T-helper 2 cell treated with Interferon-gamma antibody and Interleukin-4, amounts not matched to agents 5 μg/mL and 100 μg/mL, for 36 hours (primary cell): ENCODE results near the gene PLSCR4.
"Not testable (repeated sequence)": the region's sequence is repeated elsewhere in the genome, so short reads cannot be mapped to it uniquely, and the experiment has no call there.

Experiments
- DNase-seq: peaks from one replicate; pipeline ENCODE4 v3.0.0; 2021; ENCODE audit warnings: low spot score
- H3K27ac Mint-ChIP-seq: one replicate; pipeline ENCODE4 v1.8.0; 2021; ENCODE audit warnings: mild to moderate bottlenecking, mixed read lengths
- H3K27me3 Mint-ChIP-seq: one replicate; pipeline ENCODE4 v1.8.0; 2021; ENCODE audit warnings: low read depth, mixed read lengths
- H3K36me3 Mint-ChIP-seq: one replicate; pipeline ENCODE4 v1.8.0; 2021; ENCODE audit warnings: low read depth, mixed read lengths
- H3K4me1 Mint-ChIP-seq: one replicate; pipeline ENCODE4 v1.8.0; 2021; ENCODE audit warnings: low read depth, mixed read lengths
- H3K4me3 Mint-ChIP-seq: one replicate; pipeline ENCODE4 v1.8.0; 2022; ENCODE audit warnings: mild to moderate bottlenecking, moderate library complexity, mixed read lengths
- H3K9me3 Mint-ChIP-seq: one replicate; pipeline ENCODE4 v1.8.0; 2021; ENCODE audit warnings: mixed read lengths

PLSCR4 gene, protein sequence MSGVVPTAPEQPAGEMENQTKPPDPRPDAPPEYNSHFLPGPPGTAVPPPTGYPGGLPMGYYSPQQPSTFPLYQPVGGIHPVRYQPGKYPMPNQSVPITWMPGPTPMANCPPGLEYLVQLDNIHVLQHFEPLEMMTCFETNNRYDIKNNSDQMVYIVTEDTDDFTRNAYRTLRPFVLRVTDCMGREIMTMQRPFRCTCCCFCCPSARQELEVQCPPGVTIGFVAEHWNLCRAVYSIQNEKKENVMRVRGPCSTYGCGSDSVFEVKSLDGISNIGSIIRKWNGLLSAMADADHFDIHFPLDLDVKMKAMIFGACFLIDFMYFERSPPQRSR

GRCh38 chr3:146250449-146251382, at the start of gene PLSCR4:
Gene PLSCR4 (minus strand): TSS chr3:146251105. CDS start chr3:146222071, 29,034 bp downstream.
- H3K27ac Mint-ChIP-seq: no peak within 1 kb of the TSS
- H3K27me3 Mint-ChIP-seq: peaks cover 31% of the 10 kb centered on the region
- DNase-seq: no peak
- H3K4me3 Mint-ChIP-seq: peak within 1 kb of the TSS; percentile 69
- no peaks in the 10 kb centered on the region for H3K4me1 Mint-ChIP-seq
- H3K36me3 Mint-ChIP-seq: no peaks in the 10 kb centered on the region
- H3K9me3 Mint-ChIP-seq: no peaks in the 10 kb centered on the region

GRCh38 chr3:146293401-146293800, 42.5 kb upstream of the PLSCR4 start:
- not testable (repeated sequence) for H3K27me3 Mint-ChIP-seq, H3K4me1 Mint-ChIP-seq, H3K27ac Mint-ChIP-seq, H3K9me3 Mint-ChIP-seq, H3K36me3 Mint-ChIP-seq, DNase-seq, H3K4me3 Mint-ChIP-seq

GRCh38 chr3:146283781-146284445, 33.0 kb upstream of the PLSCR4 start:
- Mint-ChIP-seq H3K4me1 (no peaks in the 10 kb centered on the region), H3K27me3 (no peaks in the 10 kb centered on the region), H3K4me3 (no peak overlapping the region), H3K9me3 (no peaks in the 10 kb centered on the region), H3K27ac (no peak overlapping the region), H3K36me3 (no peaks in the 10 kb centered on the region)
- no peak for DNase-seq

DNA sequence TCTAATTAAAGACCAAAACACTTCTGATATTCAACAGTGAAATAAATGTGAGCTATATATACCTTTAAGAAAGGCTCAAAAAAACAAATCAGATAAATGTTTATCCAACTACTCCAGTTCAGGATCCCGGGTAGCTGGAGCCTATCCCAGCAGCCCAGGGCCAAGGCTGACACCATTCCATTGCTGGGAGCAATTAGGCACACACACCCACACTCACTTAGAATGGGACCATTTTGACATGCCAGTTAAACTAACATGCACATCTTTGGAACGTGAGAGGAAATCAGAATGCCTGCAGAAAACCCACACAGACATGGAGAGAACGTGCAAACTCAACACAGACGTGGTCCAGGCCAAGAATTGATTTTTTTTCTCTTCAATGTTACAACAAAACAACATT, 30.0 kb upstream of the PLSCR4 start:
- no peaks in the 10 kb centered on the region for H3K9me3 Mint-ChIP-seq
- no peaks in the 10 kb centered on the region for H3K36me3 Mint-ChIP-seq
- no peak overlapping the region for H3K4me3 Mint-ChIP-seq
- no peaks in the 10 kb centered on the region for H3K4me1 Mint-ChIP-seq
- H3K27ac Mint-ChIP-seq: no peak overlapping the region
- no peak for DNase-seq
- H3K27me3 Mint-ChIP-seq: no peaks in the 10 kb centered on the region

GRCh38 chr3:146279951-146280350, 29.0 kb upstream of the PLSCR4 start:
- no peaks in the 10 kb centered on the region for H3K4me1 Mint-ChIP-seq
- no peaks in the 10 kb centered on the region for H3K9me3 Mint-ChIP-seq
- no peaks in the 10 kb centered on the region for H3K36me3 Mint-ChIP-seq
- H3K4me3 Mint-ChIP-seq: no peak overlapping the region
- H3K27me3 Mint-ChIP-seq: no peaks in the 10 kb centered on the region
- no peak overlapping the region for H3K27ac Mint-ChIP-seq
- no peak for DNase-seq

DNA sequence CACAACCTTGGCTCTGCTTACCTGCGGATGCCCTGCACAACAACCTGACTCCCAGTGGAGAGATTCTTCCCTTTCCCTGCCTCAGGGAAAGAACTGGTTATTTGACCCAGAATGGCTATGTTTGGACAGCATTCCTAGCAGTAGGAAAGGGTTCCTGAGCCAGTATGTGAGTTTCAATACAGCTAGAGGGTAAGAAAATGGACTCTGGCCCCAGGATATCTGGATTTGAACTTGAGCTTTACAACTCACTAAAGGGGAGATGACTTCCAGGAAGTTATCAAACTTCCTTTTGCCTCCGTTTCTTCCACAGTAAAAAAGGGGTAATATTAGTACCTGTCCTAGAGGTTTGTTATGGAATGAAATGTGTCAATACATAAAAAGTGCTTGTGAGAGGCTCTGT, 28.1 kb upstream of the PLSCR4 start:
- H3K27me3 Mint-ChIP-seq: no peaks in the 10 kb centered on the region
- no peaks in the 10 kb centered on the region for H3K4me1 Mint-ChIP-seq
- H3K9me3 Mint-ChIP-seq: no peaks in the 10 kb centered on the region
- no peaks in the 10 kb centered on the region for H3K36me3 Mint-ChIP-seq
- DNase-seq: no peak
- H3K4me3 Mint-ChIP-seq: no peak overlapping the region
- H3K27ac Mint-ChIP-seq: no peak overlapping the region

DNA sequence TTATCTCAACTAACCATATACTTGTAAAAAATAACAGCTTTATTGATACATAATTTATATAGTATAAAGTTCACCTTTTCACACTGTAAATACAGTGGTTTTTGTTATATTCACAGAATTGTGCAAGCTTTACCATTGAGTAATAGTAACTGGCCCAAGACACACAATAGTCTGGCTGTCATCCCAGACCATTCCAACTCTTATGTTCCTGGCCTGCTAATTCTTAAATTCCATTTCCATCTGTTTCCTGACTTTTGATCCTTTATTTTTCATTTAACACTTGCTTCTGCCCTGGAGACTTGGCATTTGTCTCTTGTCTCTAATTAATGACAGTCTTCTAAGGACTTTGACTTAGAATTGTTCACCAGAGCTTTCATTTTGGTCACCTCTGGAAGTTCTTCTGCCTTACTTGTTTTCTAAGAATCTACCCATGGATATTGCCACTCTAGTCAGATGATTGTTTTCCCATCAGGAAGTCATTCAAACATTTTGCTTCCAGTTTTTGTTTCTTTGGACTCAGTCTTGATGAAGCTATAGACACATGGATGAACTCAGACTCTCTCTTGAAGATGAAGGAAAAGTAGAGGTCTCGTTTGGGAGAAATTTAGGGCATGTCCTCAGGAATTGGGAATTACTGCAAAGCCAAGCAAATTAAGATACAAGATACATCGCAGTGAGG, 27.2 kb upstream of the PLSCR4 start:
- Mint-ChIP-seq H3K27ac (no peak overlapping the region), H3K36me3 (no peaks in the 10 kb centered on the region), H3K9me3 (no peaks in the 10 kb centered on the region), H3K4me1 (no peaks in the 10 kb centered on the region), H3K4me3 (no peak overlapping the region), H3K27me3 (no peaks in the 10 kb centered on the region)
- no peak for DNase-seq

GRCh38 chr3:146275476-146275875, 24.6 kb upstream of the PLSCR4 start:
- Mint-ChIP-seq H3K27me3 (no peaks in the 10 kb centered on the region), H3K36me3 (no peaks in the 10 kb centered on the region), H3K27ac (no peak overlapping the region), H3K4me1 (no peaks in the 10 kb centered on the region), H3K4me3 (no peak overlapping the region), H3K9me3 (no peaks in the 10 kb centered on the region)
- DNase-seq: no peak

GRCh38 chr3:146274833-146275232, 23.9 kb upstream of the PLSCR4 start:
- Mint-ChIP-seq H3K36me3 (no peaks in the 10 kb centered on the region), H3K4me3 (no peak overlapping the region), H3K27ac (no peak overlapping the region), H3K9me3 (no peaks in the 10 kb centered on the region), H3K4me1 (no peaks in the 10 kb centered on the region), H3K27me3 (no peaks in the 10 kb centered on the region)
- DNase-seq: no peak

DNA sequence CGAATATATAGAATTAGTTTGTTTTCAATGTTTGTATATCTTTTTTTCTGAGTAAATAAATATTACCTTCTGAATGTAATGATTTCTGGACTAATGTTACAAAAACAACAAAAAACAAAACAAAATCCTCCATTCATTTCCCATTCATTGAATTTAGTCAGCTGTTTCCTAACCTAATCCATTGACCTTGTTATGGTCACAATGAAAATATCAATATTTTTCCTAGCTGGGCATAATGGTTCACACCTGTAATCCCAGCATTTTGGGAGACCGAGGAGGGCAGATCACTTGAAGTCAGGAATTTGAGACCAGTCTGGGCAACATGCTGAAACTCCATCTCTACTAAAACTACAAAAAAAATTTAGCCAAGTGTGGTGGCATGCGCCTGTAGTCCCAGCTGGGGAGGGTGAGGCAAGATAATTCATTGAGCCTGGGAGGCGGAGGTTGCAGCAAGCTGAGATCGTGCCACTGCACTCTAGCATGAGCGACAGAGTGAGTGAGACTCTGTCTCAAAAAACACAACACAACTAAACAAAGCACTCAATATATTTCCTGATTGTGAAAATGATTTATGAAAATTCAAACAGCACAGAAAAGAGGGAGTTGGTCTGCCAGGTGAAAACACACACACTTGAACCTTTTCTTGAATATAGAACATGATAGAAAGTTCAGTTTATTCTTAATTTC, 23.0 kb upstream of the PLSCR4 start:
- no peak for DNase-seq
- no peaks in the 10 kb centered on the region for H3K36me3 Mint-ChIP-seq
- H3K4me3 Mint-ChIP-seq: no peak overlapping the region
- no peak overlapping the region for H3K27ac Mint-ChIP-seq
- no peaks in the 10 kb centered on the region for H3K4me1 Mint-ChIP-seq
- no peaks in the 10 kb centered on the region for H3K9me3 Mint-ChIP-seq
- no peaks in the 10 kb centered on the region for H3K27me3 Mint-ChIP-seq

DNA sequence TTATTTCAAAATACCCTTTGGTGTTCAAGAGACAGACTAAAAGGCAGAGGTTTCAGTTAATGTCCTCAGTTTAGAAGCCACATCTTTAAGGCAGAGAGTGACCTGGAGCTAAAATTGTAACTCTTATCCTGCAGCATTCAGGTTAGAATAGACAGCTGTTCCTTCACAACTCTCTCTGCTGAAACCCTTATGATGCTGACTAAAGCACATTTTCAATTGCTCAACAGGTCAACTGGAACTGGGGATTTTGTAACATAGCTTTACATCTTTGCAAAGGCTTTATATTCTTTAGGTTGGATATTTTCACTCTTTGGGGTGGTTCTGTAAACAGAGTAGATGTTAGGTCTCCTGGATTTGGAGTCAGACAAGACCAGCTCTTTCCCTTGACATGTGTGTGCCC, 20.3 kb upstream of the PLSCR4 start:
- no peak for DNase-seq
- H3K27me3 Mint-ChIP-seq: no peaks in the 10 kb centered on the region
- no peaks in the 10 kb centered on the region for H3K4me1 Mint-ChIP-seq
- no peaks in the 10 kb centered on the region for H3K36me3 Mint-ChIP-seq
- no peak overlapping the region for H3K27ac Mint-ChIP-seq
- H3K4me3 Mint-ChIP-seq: no peak overlapping the region
- H3K9me3 Mint-ChIP-seq: no peaks in the 10 kb centered on the region

DNA sequence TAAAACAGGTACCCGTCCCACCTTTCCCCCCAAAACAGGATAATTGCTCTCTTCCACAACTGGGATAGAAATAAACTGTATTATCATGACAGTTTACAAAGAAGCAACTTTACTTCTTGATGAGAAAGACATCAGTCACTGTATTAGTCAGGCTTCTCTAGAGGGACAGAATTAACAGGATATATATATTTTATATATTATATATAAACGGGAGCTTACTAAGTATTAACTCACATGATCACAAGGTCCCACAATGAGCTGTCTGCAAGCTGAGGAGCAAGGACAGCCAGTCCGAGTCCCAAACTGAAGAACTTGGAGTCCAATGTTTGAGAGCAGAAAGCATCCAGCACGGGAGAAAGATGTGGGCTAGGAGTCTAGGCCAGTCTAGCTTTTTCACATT, 18.4 kb upstream of the PLSCR4 start:
- H3K4me1 Mint-ChIP-seq: no peaks in the 10 kb centered on the region
- H3K4me3 Mint-ChIP-seq: no peak overlapping the region
- H3K27me3 Mint-ChIP-seq: no peaks in the 10 kb centered on the region
- no peak for DNase-seq
- H3K36me3 Mint-ChIP-seq: no peaks in the 10 kb centered on the region
- no peak overlapping the region for H3K27ac Mint-ChIP-seq
- H3K9me3 Mint-ChIP-seq: no peaks in the 10 kb centered on the region

DNA sequence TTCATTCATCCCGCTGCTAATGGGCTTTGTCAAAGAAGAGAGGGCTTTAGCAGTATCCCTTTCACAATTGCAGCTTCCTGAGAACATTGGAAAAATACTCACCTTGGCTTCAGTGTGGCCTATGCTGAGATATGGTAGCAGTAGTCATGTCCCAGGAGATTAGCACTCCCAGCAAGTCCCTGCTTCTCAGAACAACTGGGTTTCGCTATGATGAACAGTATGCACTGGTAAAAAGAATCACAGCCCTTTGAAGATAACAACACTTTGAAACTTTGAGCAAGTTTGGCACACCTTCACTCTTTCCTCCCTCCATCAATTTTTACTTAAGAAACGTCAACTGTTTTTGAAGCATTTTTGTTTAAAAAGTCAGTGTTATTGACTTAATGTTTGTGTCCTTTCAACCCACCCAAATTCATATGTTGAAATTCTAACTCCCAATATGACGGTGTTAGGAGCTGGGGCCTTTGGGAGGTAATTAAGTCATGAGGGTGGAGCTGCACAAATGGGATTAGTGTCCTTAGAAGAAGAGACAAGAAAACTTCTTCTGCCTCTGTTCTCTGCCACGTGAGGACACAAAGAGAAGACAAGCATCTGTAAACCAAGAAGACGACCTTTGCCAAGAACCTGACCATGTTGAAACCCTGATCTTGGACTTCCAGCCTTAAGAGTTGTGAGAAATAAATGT, 17.8 kb upstream of the PLSCR4 start:
- H3K27ac Mint-ChIP-seq: no peak overlapping the region
- H3K4me3 Mint-ChIP-seq: no peak overlapping the region
- H3K9me3 Mint-ChIP-seq: no peaks in the 10 kb centered on the region

More for the DNA sequence above, 17.8 kb upstream of the PLSCR4 start:
- Mint-ChIP-seq H3K4me1 (no peaks in the 10 kb centered on the region), H3K36me3 (no peaks in the 10 kb centered on the region), H3K27me3 (no peaks in the 10 kb centered on the region)
- DNase-seq: no peak
